Glomerular visceral epithelial cell (primary cell): ENCODE measurements around the gene P3H4.
"Not testable (repeated sequence)": the region's sequence is repeated elsewhere in the genome, so short reads cannot be mapped to it uniquely, and the experiment has no call there.

Experiments
- DNase-seq: peaks from one replicate; pipeline ENCODE4 v3.0.0-alpha.2; 2016; ENCODE audit errors: extremely low spot score

The P3H4 gene

GRCh38 chr17:41794540-41794975 lies 17.2 kb downstream of the P3H4 start:
- no peak for DNase-seq

GRCh38 chr17:41793784-41794539 lies 17.8 kb downstream of the P3H4 start:
- no peak for DNase-seq

- peak; percentile 92 for DNase-seq
Measured at GRCh38 chr17:41792845-41793783, 18.6 kb downstream of the P3H4 start.

GRCh38 chr17:41787021-41787418 lies 24.7 kb downstream of the P3H4 start:
- DNase-seq = no peak

- peak; percentile 100 for DNase-seq
Measured at GRCh38 chr17:41786227-41787020, 25.3 kb downstream of the P3H4 start, which contains the start of gene JUP. TSS of gene JUP (minus strand) at chr17:41786711. CDS start at chr17:41771854, 14,857 bp downstream.

- DNase-seq = no peak
Measured at GRCh38 chr17:41785859-41786226, 25.9 kb downstream of the P3H4 start.

- DNase-seq = no peak
Measured at GRCh38 chr17:41785091-41785858, 26.5 kb downstream of the P3H4 start.

- peak; percentile 80 for DNase-seq
Measured at GRCh38 chr17:41784207-41784744, 27.5 kb downstream of the P3H4 start.

- no peak for DNase-seq
Measured at GRCh38 chr17:41782142-41782541, 29.6 kb downstream of the P3H4 start.

GRCh38 chr17:41781404-41782110 lies 30.2 kb downstream of the P3H4 start:
- no peak for DNase-seq

- no peak for DNase-seq
Measured at GRCh38 chr17:41779954-41780353, 31.8 kb downstream of the P3H4 start.

GRCh38 chr17:41777574-41778188 lies 34.1 kb downstream of the P3H4 start:
- peak; percentile 93 for DNase-seq

- peak; percentile 91 for DNase-seq
Measured at GRCh38 chr17:41777157-41777573, 34.6 kb downstream of the P3H4 start.

- not testable (repeated sequence) for DNase-seq
Measured at GRCh38 chr17:41776262-41776900, 35.4 kb downstream of the P3H4 start.

- DNase-seq = no peak
Measured at GRCh38 chr17:41775394-41776226, 36.1 kb downstream of the P3H4 start.

GRCh38 chr17:41773731-41774193 lies 38.0 kb downstream of the P3H4 start:
- no peak for DNase-seq

GRCh38 chr17:41773190-41773588 lies 38.6 kb downstream of the P3H4 start:
- peak; percentile 92 for DNase-seq

- no peak for DNase-seq
Measured at GRCh38 chr17:41772586-41773189, 39.1 kb downstream of the P3H4 start.
